GM23338 (cell line): Measurements from ENCODE around the gene TAOK2. TPM values are rescaled to one million over a fixed set of nuclear protein-coding genes. Genes with fewer than 3 reads are reported as not detected.

Source experiments
- ATAC-seq: fragments of 200-7000 bp; cut with Tn5 transposase; 3 replicates; pipeline ENCODE4 v1.9.1; 2020
- DNase-seq: peaks from one replicate; pipeline ENCODE4 v3.0.0-alpha.2; 2015; ENCODE audit warnings: low spot score
- H2AFZ ChIP-seq: fragments of 200-600 bp; sonication (generic); 2 replicates; pipeline ENCODE4 v1.8.0; 2016; ENCODE audit warnings: antibody characterized with exemption, mild to moderate bottlenecking, moderate library complexity
- H3F3A ChIP-seq: fragments of 200-600 bp; sonication (generic); replicated peaks from 2 replicates; pipeline ENCODE4 v1.8.0; 2017; ENCODE audit warnings: antibody characterized with exemption, mixed run types, low read depth
- H3K27ac ChIP-seq: fragments of 200-600 bp; sonication (generic); 2 replicates; pipeline ENCODE4 v1.6.1; 2016; ENCODE audit warnings: low read depth
- H3K27me3 ChIP-seq: fragments of 200-600 bp; sonication (generic); 2 replicates; pipeline ENCODE4 v1.8.0; 2016; ENCODE audit warnings: mild to moderate bottlenecking, mixed run types, moderate library complexity; ENCODE audit not compliant: insufficient read depth
- H3K36me3 ChIP-seq: fragments of 200-600 bp; sonication (generic); 2 replicates; pipeline ENCODE4 v1.8.0; 2016; ENCODE audit warnings: mild to moderate bottlenecking; ENCODE audit not compliant: insufficient read depth
- H3K4me1 ChIP-seq: fragments of 200-600 bp; sonication (generic); 2 replicates; pipeline ENCODE4 v1.8.0; 2016; ENCODE audit warnings: mild to moderate bottlenecking, moderate library complexity; ENCODE audit not compliant: insufficient read depth
- H3K4me2 ChIP-seq: fragments of 200-600 bp; sonication (generic); 2 replicates; pipeline ENCODE4 v1.7.1; 2017; ENCODE audit warnings: mixed run types
- H3K4me3 ChIP-seq: fragments of 200-600 bp; sonication (generic); 2 replicates; pipeline ENCODE4 v1.6.1; 2016; ENCODE audit warnings: mixed run types
- H3K79me2 ChIP-seq: fragments of 200-600 bp; sonication (generic); replicated peaks from 2 replicates; pipeline ENCODE4 v1.8.0; 2017; ENCODE audit warnings: mild to moderate bottlenecking; ENCODE audit not compliant: insufficient read depth
- H3K9me2 ChIP-seq: fragments of 200-600 bp; sonication (generic); 2 replicates; pipeline ENCODE4 v1.8.0; 2017; ENCODE audit not compliant: insufficient read depth
- H4K20me1 ChIP-seq: fragments of 200-600 bp; sonication (generic); replicated peaks from 2 replicates; pipeline ENCODE4 v1.8.0; 2017; ENCODE audit warnings: mild to moderate bottlenecking; ENCODE audit not compliant: insufficient read depth
- H3K27ac Mint-ChIP-seq: 2 replicates; pipeline ENCODE4 v1.8.0; 2020; ENCODE audit warnings: inconsistent platforms, mild to moderate bottlenecking, moderate library complexity, mixed read lengths
- H3K27me3 Mint-ChIP-seq: 3 replicates; pipeline ENCODE4 v1.8.0; 2022; ENCODE audit warnings: low read depth, mild to moderate bottlenecking, moderate library complexity, mixed read lengths, inconsistent platforms; ENCODE audit not compliant: insufficient read depth, poor library complexity
- H3K36me3 Mint-ChIP-seq: 3 replicates; pipeline ENCODE4 v1.8.0; 2021; ENCODE audit warnings: low read depth, mild to moderate bottlenecking, inconsistent platforms, moderate library complexity, mixed read lengths
- H3K4me1 Mint-ChIP-seq: 3 replicates; pipeline ENCODE4 v1.8.0; 2020; ENCODE audit warnings: mild to moderate bottlenecking, inconsistent platforms, mixed read lengths
- H3K4me3 Mint-ChIP-seq: 3 replicates; pipeline ENCODE4 v1.8.0; 2021; ENCODE audit warnings: moderate library complexity, mild to moderate bottlenecking, inconsistent platforms, mixed read lengths
- H3K9me3 Mint-ChIP-seq: 3 replicates; pipeline ENCODE4 v1.8.0; 2020; ENCODE audit warnings: moderate library complexity, mild to moderate bottlenecking, inconsistent platforms, mixed read lengths
- CREB1 ChIP-seq: fragments of 250-450 bp; sonication (Bioruptor Pico); IDR thresholded peaks from 2 replicates; pipeline ENCODE4 v1.5.0; 2020; ENCODE audit warnings: low read depth, mild to moderate bottlenecking, moderate library complexity
- EZH2 ChIP-seq: fragments of 200-600 bp; sonication (generic); IDR thresholded peaks from one replicate; pipeline ENCODE4 v1.8.0; 2017; ENCODE audit warnings: antibody characterized with exemption, mild to moderate bottlenecking, low read depth; ENCODE audit not compliant: unreplicated experiment
- EZH2phosphoT487 ChIP-seq: fragments of 200-600 bp; sonication (generic); IDR thresholded peaks from one replicate; pipeline ENCODE4 v1.8.1; 2018; ENCODE audit warnings: antibody characterized with exemption; ENCODE audit not compliant: unreplicated experiment
- JUNB ChIP-seq: IDR thresholded peaks from one replicate; pipeline ENCODE4 v1.6.1; 2016; ENCODE audit warnings: antibody characterized with exemption; ENCODE audit not compliant: unreplicated experiment
- NANOG ChIP-seq: IDR thresholded peaks from 2 replicates; pipeline ENCODE4 v1.6.1; 2016; ENCODE audit warnings: antibody characterized with exemption, borderline replicate concordance
- POLR2AphosphoS5 ChIP-seq: IDR thresholded peaks from 2 replicates; pipeline ENCODE4 v1.6.1; 2016; ENCODE audit warnings: antibody characterized with exemption, low read depth
- STAT1 ChIP-seq: IDR thresholded peaks from one replicate; pipeline ENCODE4 v1.6.1; 2016; ENCODE audit warnings: antibody characterized with exemption; ENCODE audit not compliant: unreplicated experiment
- ZNF114 ChIP-seq: fragments of 250-450 bp; sonication (Bioruptor Pico); IDR thresholded peaks from 2 replicates; pipeline ENCODE4 v1.5.0; 2020; ENCODE audit warnings: mild to moderate bottlenecking, moderate library complexity
- ZNF331 ChIP-seq: fragments of 250-450 bp; sonication (Bioruptor Pico); IDR thresholded peaks from 2 replicates; pipeline ENCODE4 v1.5.0; 2020; ENCODE audit warnings: low read depth, mild to moderate bottlenecking, moderate library complexity
- polyA plus RNA-seq: library from polyadenylated mRNA; unstranded; fragments of >200 nt; fragmentation: Nextera tagmentation; extraction: Ambion mirVana; gene quantifications from 2 replicates; pipeline ENCODE4 v1.2.1, GENCODE V29; 2016
- total RNA-seq: library from RNA; depleted of rRNA; stranded (reverse); fragments of >200 nt; shearing (Covaris generic); gene quantifications from 2 replicates; pipeline ENCODE4 v1.2.3, GENCODE V29; 2014
- TF ChIP-seq, protein P1 (sequence below): IDR thresholded peaks from 2 replicates; pipeline ENCODE4 v1.6.1; 2016; ENCODE audit warnings: antibody characterized with exemption
- TF ChIP-seq, protein P2 (sequence below): IDR thresholded peaks from one replicate; pipeline ENCODE4 v1.6.1; 2018; ENCODE audit warnings: antibody characterized with exemption; ENCODE audit not compliant: unreplicated experiment
- TF ChIP-seq, protein P3 (sequence below), 2 experiments: fragments of 200-600 bp in 1 of 2; sonication (generic) in 1 of 2; conservative IDR thresholded peaks; 2 replicates each; pipeline versions ENCODE4 v1.5.1 to v1.6.1; 2016 to 2017; ENCODE audit warnings: antibody characterized with exemption in 2 of 2, low read depth in 2 of 2, mild to moderate bottlenecking in 2 of 2, moderate library complexity in 1 of 2
- TF ChIP-seq, protein P4 (sequence below): fragments of 250-450 bp; sonication (Bioruptor Pico); IDR thresholded peaks from 2 replicates; pipeline ENCODE4 v1.5.0; 2020; ENCODE audit warnings: mild to moderate bottlenecking, moderate library complexity

The TAOK2 gene
- total and polyA plus RNA-seq, 2 experiments from 2014 or later, result 8.8 to 45.2 TPM

DNA sequence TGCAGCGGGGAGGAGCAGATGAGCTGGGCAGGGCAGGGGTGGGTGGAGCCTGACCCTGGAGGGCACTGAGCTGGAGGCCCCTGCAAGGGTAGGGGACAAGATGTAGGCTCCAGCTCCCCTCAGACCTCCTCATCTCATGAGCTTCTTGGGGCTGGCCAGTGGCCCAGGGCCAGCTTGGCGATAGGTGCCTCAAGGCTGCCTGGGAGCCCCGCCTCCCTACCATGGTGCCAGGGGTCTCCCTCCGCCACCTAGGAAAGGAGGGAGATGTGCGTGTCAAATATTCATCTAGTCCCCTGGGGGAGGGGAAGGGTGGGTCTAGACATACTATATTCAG is 17.9 kb downstream of the TAOK2 start:
- Mint-ChIP-seq H3K27me3 (peaks cover 13% of the 10 kb centered on the region), H3K36me3 (peaks cover 43% of the 10 kb centered on the region; the same call in 2 of the 3 replicates), H3K4me3 (no peak overlapping the region), H3K9me3 (peaks cover 2% of the 10 kb centered on the region; the same call in 2 of the 3 replicates), H3K4me1 (peaks cover 11% of the 10 kb centered on the region), H3K27ac (no peak overlapping the region)
- Histone ChIP-seq H3K27me3 (no peaks in the 10 kb centered on the region), H3K36me3 (peaks cover 4% of the 10 kb centered on the region; the same call in 1 of the 2 replicates), H3K79me2 (no peaks in the 10 kb centered on the region; the same call in 1 of the 2 replicates), H2AFZ (no peak overlapping the region), H3K9me2 (no peaks in the 10 kb centered on the region), H3K4me3 (no peak overlapping the region), H3F3A (peaks cover 11% of the 10 kb centered on the region), H4K20me1 (no peaks in the 10 kb centered on the region; the same call in 1 of the 2 replicates), H3K27ac (no peak overlapping the region), H3K4me2 (no peak overlapping the region), H3K4me1 (peaks cover 7% of the 10 kb centered on the region; the same call in 1 of the 2 replicates)
- no peak for DNase-seq
- ATAC-seq, result no peak
- TF ChIP-seq, protein P1, sequence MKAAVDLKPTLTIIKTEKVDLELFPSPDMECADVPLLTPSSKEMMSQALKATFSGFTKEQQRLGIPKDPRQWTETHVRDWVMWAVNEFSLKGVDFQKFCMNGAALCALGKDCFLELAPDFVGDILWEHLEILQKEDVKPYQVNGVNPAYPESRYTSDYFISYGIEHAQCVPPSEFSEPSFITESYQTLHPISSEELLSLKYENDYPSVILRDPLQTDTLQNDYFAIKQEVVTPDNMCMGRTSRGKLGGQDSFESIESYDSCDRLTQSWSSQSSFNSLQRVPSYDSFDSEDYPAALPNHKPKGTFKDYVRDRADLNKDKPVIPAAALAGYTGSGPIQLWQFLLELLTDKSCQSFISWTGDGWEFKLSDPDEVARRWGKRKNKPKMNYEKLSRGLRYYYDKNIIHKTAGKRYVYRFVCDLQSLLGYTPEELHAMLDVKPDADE, result no peak
- TF ChIP-seq STAT1 (no peak), JUNB (no peak), NANOG (no peak), POLR2AphosphoS5 (no peak), EZH2phosphoT487 (no peak), EZH2 (no peak), CREB1 (no peak), ZNF114 (CRISPR knock-in tag) (no peak), ZNF331 (CRISPR knock-in tag) (no peak)
- TF ChIP-seq, protein P2, sequence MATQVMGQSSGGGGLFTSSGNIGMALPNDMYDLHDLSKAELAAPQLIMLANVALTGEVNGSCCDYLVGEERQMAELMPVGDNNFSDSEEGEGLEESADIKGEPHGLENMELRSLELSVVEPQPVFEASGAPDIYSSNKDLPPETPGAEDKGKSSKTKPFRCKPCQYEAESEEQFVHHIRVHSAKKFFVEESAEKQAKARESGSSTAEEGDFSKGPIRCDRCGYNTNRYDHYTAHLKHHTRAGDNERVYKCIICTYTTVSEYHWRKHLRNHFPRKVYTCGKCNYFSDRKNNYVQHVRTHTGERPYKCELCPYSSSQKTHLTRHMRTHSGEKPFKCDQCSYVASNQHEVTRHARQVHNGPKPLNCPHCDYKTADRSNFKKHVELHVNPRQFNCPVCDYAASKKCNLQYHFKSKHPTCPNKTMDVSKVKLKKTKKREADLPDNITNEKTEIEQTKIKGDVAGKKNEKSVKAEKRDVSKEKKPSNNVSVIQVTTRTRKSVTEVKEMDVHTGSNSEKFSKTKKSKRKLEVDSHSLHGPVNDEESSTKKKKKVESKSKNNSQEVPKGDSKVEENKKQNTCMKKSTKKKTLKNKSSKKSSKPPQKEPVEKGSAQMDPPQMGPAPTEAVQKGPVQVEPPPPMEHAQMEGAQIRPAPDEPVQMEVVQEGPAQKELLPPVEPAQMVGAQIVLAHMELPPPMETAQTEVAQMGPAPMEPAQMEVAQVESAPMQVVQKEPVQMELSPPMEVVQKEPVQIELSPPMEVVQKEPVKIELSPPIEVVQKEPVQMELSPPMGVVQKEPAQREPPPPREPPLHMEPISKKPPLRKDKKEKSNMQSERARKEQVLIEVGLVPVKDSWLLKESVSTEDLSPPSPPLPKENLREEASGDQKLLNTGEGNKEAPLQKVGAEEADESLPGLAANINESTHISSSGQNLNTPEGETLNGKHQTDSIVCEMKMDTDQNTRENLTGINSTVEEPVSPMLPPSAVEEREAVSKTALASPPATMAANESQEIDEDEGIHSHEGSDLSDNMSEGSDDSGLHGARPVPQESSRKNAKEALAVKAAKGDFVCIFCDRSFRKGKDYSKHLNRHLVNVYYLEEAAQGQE, result no peak
- TF ChIP-seq, protein P3, sequence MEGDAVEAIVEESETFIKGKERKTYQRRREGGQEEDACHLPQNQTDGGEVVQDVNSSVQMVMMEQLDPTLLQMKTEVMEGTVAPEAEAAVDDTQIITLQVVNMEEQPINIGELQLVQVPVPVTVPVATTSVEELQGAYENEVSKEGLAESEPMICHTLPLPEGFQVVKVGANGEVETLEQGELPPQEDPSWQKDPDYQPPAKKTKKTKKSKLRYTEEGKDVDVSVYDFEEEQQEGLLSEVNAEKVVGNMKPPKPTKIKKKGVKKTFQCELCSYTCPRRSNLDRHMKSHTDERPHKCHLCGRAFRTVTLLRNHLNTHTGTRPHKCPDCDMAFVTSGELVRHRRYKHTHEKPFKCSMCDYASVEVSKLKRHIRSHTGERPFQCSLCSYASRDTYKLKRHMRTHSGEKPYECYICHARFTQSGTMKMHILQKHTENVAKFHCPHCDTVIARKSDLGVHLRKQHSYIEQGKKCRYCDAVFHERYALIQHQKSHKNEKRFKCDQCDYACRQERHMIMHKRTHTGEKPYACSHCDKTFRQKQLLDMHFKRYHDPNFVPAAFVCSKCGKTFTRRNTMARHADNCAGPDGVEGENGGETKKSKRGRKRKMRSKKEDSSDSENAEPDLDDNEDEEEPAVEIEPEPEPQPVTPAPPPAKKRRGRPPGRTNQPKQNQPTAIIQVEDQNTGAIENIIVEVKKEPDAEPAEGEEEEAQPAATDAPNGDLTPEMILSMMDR (conservative IDR thresholded peaks at IDR 0.05; ENCODE audit: low read depth in 2 of 2), result no peak
- TF ChIP-seq, protein P4, sequence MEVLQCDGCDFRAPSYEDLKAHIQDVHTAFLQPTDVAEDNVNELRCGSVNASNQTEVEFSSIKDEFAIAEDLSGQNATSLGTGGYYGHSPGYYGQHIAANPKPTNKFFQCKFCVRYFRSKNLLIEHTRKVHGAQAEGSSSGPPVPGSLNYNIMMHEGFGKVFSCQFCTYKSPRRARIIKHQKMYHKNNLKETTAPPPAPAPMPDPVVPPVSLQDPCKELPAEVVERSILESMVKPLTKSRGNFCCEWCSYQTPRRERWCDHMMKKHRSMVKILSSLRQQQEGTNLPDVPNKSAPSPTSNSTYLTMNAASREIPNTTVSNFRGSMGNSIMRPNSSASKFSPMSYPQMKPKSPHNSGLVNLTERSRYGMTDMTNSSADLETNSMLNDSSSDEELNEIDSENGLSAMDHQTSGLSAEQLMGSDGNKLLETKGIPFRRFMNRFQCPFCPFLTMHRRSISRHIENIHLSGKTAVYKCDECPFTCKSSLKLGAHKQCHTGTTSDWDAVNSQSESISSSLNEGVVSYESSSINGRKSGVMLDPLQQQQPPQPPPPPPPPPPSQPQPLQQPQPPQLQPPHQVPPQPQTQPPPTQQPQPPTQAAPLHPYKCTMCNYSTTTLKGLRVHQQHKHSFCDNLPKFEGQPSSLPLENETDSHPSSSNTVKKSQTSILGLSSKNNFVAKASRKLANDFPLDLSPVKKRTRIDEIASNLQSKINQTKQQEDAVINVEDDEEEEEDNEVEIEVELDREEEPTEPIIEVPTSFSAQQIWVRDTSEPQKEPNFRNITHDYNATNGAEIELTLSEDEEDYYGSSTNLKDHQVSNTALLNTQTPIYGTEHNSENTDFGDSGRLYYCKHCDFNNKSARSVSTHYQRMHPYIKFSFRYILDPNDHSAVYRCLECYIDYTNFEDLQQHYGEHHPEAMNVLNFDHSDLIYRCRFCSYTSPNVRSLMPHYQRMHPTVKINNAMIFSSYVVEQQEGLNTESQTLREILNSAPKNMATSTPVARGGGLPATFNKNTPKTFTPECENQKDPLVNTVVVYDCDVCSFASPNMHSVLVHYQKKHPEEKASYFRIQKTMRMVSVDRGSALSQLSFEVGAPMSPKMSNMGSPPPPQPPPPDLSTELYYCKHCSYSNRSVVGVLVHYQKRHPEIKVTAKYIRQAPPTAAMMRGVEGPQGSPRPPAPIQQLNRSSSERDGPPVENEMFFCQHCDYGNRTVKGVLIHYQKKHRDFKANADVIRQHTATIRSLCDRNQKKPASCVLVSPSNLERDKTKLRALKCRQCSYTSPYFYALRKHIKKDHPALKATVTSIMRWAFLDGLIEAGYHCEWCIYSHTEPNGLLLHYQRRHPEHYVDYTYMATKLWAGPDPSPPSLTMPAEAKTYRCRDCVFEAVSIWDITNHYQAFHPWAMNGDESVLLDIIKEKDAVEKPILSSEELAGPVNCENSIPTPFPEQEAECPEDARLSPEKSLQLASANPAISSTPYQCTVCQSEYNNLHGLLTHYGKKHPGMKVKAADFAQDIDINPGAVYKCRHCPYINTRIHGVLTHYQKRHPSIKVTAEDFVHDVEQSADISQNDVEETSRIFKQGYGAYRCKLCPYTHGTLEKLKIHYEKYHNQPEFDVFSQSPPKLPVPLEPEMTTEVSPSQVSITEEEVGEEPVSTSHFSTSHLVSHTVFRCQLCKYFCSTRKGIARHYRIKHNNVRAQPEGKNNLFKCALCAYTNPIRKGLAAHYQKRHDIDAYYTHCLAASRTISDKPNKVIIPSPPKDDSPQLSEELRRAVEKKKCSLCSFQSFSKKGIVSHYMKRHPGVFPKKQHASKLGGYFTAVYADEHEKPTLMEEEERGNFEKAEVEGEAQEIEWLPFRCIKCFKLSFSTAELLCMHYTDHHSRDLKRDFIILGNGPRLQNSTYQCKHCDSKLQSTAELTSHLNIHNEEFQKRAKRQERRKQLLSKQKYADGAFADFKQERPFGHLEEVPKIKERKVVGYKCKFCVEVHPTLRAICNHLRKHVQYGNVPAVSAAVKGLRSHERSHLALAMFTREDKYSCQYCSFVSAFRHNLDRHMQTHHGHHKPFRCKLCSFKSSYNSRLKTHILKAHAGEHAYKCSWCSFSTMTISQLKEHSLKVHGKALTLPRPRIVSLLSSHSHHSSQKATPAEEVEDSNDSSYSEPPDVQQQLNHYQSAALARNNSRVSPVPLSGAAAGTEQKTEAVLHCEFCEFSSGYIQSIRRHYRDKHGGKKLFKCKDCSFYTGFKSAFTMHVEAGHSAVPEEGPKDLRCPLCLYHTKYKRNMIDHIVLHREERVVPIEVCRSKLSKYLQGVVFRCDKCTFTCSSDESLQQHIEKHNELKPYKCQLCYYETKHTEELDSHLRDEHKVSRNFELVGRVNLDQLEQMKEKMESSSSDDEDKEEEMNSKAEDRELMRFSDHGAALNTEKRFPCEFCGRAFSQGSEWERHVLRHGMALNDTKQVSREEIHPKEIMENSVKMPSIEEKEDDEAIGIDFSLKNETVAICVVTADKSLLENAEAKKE (CRISPR knock-in tag), result no peak
